ENCODE results near the gene RPL36. TPM values are rescaled to one million over a fixed set of nuclear protein-coding genes. Genes with fewer than 3 reads are reported as not detected.

The RPL36 gene
- total RNA-seq, 1 donor from 2014 or later = 943 TPM

DNA sequence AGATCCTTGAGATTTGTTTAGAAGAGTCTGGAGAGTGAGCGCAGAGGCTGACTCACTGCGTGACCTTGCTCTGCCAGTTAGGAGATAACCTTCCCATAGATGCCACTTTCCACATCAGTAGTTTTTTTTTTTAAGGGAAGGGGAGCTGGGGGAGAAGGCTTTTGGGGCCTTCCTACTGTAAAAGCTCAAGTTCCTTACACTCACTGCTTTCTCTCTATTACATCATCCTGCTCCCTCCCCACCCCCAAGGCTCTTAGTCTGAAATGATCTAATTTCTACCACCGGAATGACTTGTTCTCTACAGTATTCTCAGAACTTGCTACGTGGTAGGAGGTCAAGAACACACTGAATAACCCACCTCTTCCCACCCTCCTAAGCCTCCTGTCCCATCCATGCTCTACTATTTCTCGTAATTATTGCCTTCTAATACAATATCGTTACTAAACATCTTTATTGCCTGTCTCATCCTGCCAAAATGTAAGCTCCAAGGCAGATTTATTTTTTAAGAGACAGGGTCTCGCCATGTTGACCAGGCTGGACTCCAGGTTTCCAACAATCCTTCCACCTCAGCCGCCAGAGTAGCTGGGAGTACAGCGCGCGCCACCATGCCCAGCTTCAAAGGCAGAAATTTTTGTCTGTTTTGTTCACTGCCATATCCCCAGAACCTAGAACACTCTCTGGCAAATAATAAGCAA, 28.6 kb downstream of the RPL36 start:
- TF ChIP-seq, protein P1, sequence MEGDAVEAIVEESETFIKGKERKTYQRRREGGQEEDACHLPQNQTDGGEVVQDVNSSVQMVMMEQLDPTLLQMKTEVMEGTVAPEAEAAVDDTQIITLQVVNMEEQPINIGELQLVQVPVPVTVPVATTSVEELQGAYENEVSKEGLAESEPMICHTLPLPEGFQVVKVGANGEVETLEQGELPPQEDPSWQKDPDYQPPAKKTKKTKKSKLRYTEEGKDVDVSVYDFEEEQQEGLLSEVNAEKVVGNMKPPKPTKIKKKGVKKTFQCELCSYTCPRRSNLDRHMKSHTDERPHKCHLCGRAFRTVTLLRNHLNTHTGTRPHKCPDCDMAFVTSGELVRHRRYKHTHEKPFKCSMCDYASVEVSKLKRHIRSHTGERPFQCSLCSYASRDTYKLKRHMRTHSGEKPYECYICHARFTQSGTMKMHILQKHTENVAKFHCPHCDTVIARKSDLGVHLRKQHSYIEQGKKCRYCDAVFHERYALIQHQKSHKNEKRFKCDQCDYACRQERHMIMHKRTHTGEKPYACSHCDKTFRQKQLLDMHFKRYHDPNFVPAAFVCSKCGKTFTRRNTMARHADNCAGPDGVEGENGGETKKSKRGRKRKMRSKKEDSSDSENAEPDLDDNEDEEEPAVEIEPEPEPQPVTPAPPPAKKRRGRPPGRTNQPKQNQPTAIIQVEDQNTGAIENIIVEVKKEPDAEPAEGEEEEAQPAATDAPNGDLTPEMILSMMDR (IDR thresholded peaks at IDR 0.05; ENCODE audit: insufficient read depth, low read depth, low read length) = no peak
- no peak for TF ChIP-seq EZH2 (IDR thresholded peaks at IDR 0.05; ENCODE audit: insufficient read depth, low read length)
- Mint-ChIP-seq H3K27me3 (ENCODE audit: low read depth, unreplicated experiment) (no peaks in the 10 kb centered on the region), H3K4me3 (ENCODE audit: unreplicated experiment) (peak overlapping the region; percentile 98), H3K4me1 (ENCODE audit: low read depth, unreplicated experiment) (peaks cover 19% of the 10 kb centered on the region), H3K9me3 (ENCODE audit: unreplicated experiment) (no peaks in the 10 kb centered on the region), H3K27ac (ENCODE audit: unreplicated experiment) (peak overlapping the region; percentile 100), H3K36me3 (ENCODE audit: low read depth, unreplicated experiment) (peaks cover 5% of the 10 kb centered on the region)
- peaks cover 27% of the 10 kb centered on the region for H3K4me1 ChIP-seq (ENCODE audit: insufficient read depth, low read length)
- H3K4me2 ChIP-seq (ENCODE audit: low read length) = peak overlapping the region; percentile 91
- no peak for FAIRE-seq
- peak overlapping the region; percentile 90 for H3K4me3 ChIP-seq (ENCODE audit: insufficient read depth, low read depth, low read length)
- H2AFZ ChIP-seq (ENCODE audit: low read depth, low read length) = no peak overlapping the region
- H3K36me3 ChIP-seq (ENCODE audit: insufficient read depth, low read length) = peaks cover 6% of the 10 kb centered on the region
- H3K9ac ChIP-seq (ENCODE audit: low read length) = peak overlapping the region; percentile 96
- peaks cover 39% of the 10 kb centered on the region for H4K20me1 ChIP-seq (ENCODE audit: insufficient read depth, low read length)
- peaks cover 57% of the 10 kb centered on the region for H3K79me2 ChIP-seq (ENCODE audit: insufficient read depth, low read length)
- peak; percentile 80 for DNase-seq (ENCODE audit: low read depth)
- H3K9me3 ChIP-seq (ENCODE audit: insufficient read depth, low read depth, low read length) = no peaks in the 10 kb centered on the region
- H3K27ac ChIP-seq (ENCODE audit: low read depth, low read length) = peak overlapping the region; percentile 95
- no peaks in the 10 kb centered on the region for H3K27me3 ChIP-seq (ENCODE audit: insufficient read depth, low read length)

DNA sequence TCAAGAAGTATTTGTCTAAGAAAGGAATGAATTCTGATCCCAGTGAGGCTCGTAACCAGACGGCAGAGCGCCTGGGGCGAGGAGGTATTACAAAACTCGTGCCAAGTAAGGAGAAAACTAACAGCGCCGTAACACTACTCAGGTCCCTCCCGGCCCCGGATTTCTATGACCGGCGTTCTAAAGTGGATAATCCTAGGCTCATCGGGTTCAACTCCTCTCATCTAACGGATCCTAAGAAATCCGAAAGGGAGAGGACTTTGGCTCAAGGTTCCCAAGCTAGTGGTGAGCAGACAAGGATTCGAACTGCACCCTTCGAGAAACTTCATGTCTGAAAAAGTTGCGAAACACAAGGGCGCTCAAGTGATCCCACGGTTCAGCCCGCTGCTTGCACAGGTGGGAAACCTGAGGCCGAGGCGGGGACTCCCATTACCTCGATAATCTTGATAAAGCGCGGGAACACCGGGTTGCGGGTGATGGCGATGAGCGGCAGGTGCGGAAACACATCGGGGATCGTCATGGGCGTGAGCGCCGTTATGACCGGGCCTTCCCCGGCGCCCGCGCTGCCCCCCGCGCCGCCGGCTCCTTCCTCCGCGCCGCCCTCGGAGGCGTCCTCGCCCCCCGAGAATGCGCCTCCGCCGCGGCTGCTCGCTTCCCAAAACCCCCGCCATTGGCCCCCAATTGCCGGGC, 29.3 kb downstream of the RPL36 start:
- H3K27ac ChIP-seq (ENCODE audit: low read depth, low read length) = peak overlapping the region; percentile 95
- FAIRE-seq = no peak
- peaks cover 2% of the 10 kb centered on the region for H3K36me3 ChIP-seq (ENCODE audit: insufficient read depth, low read length)
- H3K4me3 ChIP-seq (ENCODE audit: insufficient read depth, low read depth, low read length) = peak overlapping the region; percentile 90
- H3K9ac ChIP-seq (ENCODE audit: low read length) = peak overlapping the region; percentile 96
- peak overlapping the region; percentile 91 for H3K4me2 ChIP-seq (ENCODE audit: low read length)
- no peaks in the 10 kb centered on the region for H3K27me3 ChIP-seq (ENCODE audit: insufficient read depth, low read length)
- Mint-ChIP-seq H3K9me3 (ENCODE audit: unreplicated experiment) (no peaks in the 10 kb centered on the region), H3K36me3 (ENCODE audit: low read depth, unreplicated experiment) (no peaks in the 10 kb centered on the region), H3K27ac (ENCODE audit: unreplicated experiment) (peak overlapping the region; percentile 100), H3K27me3 (ENCODE audit: low read depth, unreplicated experiment) (no peaks in the 10 kb centered on the region), H3K4me1 (ENCODE audit: low read depth, unreplicated experiment) (peaks cover 15% of the 10 kb centered on the region), H3K4me3 (ENCODE audit: unreplicated experiment) (peak overlapping the region; percentile 98)
- peaks cover 27% of the 10 kb centered on the region for H3K4me1 ChIP-seq (ENCODE audit: insufficient read depth, low read length)
- DNase-seq (ENCODE audit: low read depth) = no peak
- H2AFZ ChIP-seq (ENCODE audit: low read depth, low read length) = peak overlapping the region; percentile 38
- no peaks in the 10 kb centered on the region for H3K9me3 ChIP-seq (ENCODE audit: insufficient read depth, low read depth, low read length)
- TF ChIP-seq EZH2 (IDR thresholded peaks at IDR 0.05; ENCODE audit: insufficient read depth, low read length) = no peak
- TF ChIP-seq, protein P1 (IDR thresholded peaks at IDR 0.05; ENCODE audit: insufficient read depth, low read depth, low read length) = no peak
- peaks cover 51% of the 10 kb centered on the region for H3K79me2 ChIP-seq (ENCODE audit: insufficient read depth, low read length)
- peaks cover 34% of the 10 kb centered on the region for H4K20me1 ChIP-seq (ENCODE audit: insufficient read depth, low read length)
